ELR (cell line): Measurements from ENCODE around the gene DGKZ.

Source experiments
- DNase-seq: peaks from one replicate; pipeline ENCODE4 v3.0.0-alpha.2; 2015; ENCODE audit warnings: low read depth

Gene DGKZ

GRCh38 chr11:46392421-46393230 is 45.4 kb downstream of the DGKZ start:
- DNase-seq: peak; percentile 85

DNA sequence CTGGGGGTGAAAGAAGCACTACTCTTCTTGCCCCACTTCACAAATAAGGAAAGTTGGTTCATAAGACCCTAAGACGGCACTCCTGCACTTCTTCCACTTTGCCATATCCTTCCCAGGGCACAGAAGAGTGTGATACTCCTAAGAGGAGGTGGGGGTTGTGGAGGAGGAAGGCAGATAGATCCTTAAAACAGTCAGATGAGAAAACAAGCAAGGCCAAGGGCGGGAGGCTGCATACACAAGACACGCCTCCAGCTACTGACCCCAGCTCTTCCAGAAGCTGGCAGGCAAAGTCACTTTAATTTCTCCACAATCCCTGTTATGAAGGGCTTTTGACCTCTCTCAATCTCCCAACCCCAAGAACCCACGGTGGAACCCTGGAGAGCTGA is 46.0 kb downstream of the DGKZ start:
- DNase-seq: no peak

- no peak for DNase-seq
These were observed 46.5 kb downstream of the DGKZ start for GRCh38 chr11:46393759-46394158.

DNA sequence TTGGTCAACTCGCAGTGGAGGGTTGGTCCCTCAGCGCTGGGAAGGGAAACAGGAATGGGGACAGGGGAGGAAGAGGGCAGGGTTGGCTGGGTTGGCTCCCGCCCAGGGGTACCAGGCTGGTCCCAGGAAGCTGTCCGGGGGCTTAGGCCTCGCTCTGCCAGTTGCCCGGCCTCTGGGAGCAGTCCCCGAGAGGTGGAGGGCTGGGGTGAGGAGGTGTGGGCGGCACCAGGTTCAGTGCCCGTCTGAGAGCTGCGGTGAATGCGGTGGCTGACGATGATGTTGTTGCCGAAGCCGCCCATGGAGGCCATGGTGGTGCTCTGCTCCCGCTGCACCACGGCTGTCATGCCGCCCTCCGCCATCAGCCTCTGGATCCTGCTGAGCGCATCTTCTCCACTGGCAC is 50.3 kb downstream of the DGKZ start:
- no peak for DNase-seq

GRCh38 chr11:46402957-46403902 is 56.0 kb downstream of the DGKZ start:
- DNase-seq: no peak

- no peak for DNase-seq
These were observed 57.3 kb downstream of the DGKZ start for GRCh38 chr11:46404476-46405017.

- no peak for DNase-seq
These were observed 60.4 kb downstream of the DGKZ start for GRCh38 chr11:46407635-46408034.

- no peak for DNase-seq
These were observed 61.2 kb downstream of the DGKZ start for GRCh38 chr11:46408407-46408986.

DNA sequence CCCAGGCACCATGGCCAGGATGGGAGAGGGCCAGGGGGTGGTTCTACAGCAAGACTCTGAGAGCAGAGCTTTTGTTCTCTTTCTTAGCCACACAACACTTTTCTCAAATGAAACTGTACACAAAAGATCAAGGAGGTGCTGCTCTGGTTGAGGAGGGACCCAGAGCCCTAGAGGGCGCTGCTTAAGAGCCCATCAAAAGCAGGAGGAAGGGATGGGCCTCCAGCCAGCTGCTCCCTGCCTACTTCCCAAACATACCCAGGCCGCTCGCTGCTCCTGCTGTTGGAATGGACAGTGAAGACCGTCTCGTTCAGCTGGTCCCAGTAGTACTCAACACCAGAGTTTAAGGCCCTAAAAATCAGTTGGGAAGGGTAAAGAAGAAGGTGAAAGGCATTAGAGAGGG is 62.8 kb downstream of the DGKZ start:
- no peak for DNase-seq

GRCh38 chr11:46413760-46414465 is 66.7 kb downstream of the DGKZ start:
- no peak for DNase-seq

DNA sequence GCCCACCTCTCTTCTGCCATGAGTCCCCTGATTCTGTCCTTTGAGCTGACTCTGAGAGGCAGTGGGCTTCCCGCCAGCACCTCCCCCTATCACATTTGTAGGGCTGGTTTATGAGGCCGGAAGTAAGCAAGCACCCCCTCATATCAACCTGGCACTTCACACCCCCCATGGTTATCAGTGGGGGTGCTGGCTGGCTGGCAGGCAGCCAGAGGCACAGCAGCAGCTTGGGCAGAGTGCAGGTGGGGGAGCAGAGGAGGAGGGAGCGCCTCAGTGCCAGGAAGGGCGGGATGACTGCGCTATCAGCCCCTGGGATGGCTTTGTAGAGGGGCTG is 67.2 kb downstream of the DGKZ start:
- DNase-seq: no peak

GRCh38 chr11:46414879-46415278 is 67.6 kb downstream of the DGKZ start:
- no peak for DNase-seq

- DNase-seq: no peak
These were observed 70.4 kb downstream of the DGKZ start for GRCh38 chr11:46417711-46418110.

- DNase-seq: no peak
These were observed 71.5 kb downstream of the DGKZ start for GRCh38 chr11:46418751-46419150.

DNA sequence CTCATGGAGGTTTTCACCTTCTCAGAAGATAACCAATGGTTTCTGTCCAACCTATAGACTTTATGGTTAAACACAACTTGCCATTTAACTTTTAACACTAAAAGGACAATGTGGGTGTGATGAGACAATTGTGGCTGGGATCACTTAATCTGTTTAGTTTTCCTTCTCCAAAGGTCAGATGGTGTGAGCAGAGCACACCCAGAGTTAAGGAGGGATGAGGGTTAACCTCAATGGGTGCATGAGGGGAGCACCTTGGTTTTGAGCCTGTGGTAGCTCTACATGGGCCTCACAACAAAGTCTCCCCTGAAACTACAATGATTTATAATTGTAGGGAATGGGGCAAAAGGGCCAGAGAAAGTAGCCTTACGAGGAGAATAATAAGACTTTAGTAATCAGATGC is 73.2 kb downstream of the DGKZ start:
- DNase-seq: no peak

DNA sequence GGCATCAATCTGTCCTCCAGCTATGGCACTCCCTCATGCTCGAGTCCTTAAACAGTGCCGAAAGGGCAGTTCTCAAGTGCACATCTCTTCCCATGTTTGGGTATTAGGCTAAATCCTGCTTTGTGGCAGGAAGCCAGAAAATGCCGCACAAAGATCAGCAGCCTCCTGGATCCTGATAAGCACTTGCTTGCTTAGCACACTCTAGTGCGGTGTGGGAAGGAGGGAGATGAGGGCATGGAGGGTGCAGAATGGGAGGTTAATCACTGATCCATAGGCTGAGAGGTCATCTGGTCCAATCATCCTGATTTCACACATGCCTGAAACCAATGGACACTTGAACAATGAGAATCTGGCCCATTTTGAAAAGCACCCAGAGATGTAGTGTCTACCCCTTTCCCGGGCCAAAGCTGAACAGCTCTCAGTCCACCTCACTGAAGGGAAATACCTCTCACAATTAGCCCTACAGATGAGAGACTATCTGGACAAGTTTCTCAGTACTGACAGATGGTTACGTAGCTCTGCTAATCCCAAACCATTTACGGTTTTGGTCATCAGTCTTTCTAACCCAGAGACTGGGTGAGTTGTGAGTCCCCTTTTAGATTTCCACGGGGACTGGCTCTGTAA is 74.1 kb downstream of the DGKZ start:
- DNase-seq: no peak

- peak; percentile 4 for DNase-seq
These were observed 75.3 kb downstream of the DGKZ start for GRCh38 chr11:46422588-46422987.

- DNase-seq: no peak
These were observed 79.1 kb downstream of the DGKZ start for GRCh38 chr11:46426233-46426991.

DNA sequence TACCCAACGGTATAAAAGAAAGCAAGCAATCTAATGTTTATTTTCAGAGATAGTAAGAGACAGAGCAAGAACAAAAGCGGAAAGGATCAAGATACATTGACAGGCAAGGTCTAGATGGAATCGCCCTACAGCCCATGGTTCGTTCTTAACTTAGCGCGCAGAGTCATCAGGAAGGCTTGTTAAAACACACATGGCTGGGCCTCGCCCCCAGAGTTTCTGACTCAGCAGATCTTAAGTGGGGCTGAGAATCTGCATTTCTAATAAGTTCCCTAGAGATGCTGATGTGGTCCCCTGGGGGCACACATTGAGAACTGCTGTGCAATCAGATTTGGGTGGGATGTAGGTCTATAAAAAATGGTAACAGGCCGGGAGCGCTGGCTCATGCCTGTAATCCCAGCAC is 80.1 kb downstream of the DGKZ start:
- DNase-seq: no peak

- no peak for DNase-seq
These were observed 82.5 kb downstream of the DGKZ start for GRCh38 chr11:46429717-46430116.
